IPS-11a (cell line): ENCODE measurements around the gene RAF1.

Experiments
- H3K4me3 ChIP-seq: one replicate; pipeline ENCODE4 v1.5.1; 2013; ENCODE audit warnings: low read depth, low read length, control low read depth

The RAF1 gene

DNA sequence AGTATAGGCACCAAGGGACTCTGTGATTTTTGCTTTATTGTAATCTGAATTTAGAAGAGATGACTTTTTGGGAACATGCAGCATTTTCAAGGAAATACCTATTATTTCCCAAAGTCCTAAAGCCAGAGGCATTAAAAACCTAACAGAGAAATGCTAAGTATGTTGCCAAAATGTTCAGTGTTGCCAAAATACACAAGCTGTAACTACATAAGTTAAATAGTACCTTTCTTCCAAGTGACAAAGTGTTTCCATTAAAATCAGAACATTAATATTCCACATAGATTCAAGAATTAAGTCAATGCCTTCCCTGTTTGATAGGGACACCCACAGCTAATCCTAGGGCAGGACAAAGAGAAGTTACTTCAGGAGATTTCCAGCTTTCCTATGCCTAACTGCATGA is 65.0 kb downstream of the RAF1 start:
- no peak overlapping the region for H3K4me3 ChIP-seq

DNA sequence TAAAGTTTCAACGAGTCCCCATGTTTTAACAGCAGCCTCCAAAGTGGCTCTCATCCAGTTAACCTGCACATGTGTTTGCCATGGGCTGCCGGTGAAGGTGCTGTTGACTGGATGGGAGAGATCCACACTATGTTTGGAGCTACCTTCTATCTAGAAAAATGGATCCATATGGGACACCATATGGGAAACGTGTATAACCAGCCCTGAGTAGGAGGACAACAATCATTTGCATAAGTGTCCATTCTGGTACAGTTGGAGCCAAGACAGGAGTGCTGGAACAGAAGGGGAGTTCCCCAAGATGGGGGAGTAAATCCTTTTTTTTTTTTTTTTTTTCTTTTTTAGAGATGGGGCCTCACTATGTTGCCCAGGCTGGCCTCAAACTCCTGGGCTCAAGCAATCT is 70.4 kb downstream of the RAF1 start:
- H3K4me3 ChIP-seq, result no peak overlapping the region

DNA sequence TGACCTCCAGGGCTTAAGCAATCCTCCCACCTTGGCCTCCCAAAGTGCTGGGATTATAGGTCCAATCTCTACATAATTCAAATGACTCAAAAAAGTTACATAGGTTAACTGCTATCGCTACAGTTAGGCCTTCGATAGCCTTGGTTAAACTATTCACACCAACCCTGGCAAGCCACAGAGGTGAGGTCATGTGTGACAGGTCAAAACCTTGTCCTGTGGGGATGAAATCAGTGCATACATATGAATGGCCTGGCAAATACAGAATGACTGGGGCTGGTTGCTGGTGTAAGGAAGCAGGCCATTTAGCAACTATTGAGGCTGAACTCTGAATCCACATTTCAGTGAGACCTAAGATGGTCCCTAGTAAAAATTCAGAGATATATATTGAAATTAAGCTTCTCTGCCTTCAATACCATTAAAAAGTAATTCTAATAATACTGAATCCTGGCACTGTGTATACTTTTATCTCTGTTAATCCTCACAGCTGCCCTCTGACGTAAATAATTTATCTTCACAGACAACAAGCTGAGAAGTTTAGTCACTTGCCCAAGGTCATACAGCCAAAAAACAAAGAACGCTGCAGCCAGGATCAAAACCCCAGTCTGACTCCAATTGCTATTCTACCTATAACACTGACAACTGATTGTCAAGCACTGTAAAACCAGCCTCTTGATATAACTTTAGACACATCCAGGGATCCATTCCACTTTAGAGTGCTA is 71.8 kb downstream of the RAF1 start:
- no peak overlapping the region for H3K4me3 ChIP-seq

DNA sequence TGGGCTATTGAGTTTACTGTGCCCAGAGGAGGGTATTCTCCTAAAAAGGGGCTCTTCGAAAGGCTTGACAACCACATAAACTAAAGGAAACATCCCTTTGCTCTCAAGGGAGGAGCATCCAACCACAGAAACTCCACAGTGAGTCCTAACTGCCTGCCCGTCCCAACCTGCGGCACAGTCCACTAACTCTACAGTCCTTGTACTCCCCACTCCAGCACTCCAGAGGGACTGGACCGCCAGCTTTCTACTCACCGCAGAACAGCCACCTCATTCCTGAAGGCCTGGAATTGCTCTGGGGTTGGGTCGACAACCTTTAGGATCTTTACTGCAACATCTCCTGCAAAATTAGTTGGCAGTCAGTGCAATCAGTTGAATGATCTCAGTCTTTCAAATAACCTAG is 72.5 kb downstream of the RAF1 start:
- no peak overlapping the region for H3K4me3 ChIP-seq

DNA sequence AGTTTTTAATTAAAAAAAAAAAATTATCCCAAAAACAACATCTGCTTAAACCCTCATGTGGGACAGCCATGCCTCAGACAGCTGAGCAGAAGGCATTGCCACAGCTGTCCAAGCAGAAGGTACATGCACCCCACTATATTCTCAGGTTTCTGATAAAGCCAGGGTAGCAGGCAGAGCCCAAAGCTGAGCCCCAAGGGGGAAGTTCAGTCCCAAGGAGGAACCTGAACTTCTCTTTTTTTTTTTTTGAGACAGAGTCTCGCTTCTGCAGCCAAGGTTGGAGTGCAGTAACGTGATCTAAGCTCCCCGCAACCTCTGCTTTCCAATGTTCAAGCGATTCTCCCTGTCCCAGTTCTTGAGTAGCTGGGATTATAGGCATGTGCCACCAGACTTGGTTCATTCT is 73.8 kb downstream of the RAF1 start:
- H3K4me3 ChIP-seq, result no peak overlapping the region

DNA sequence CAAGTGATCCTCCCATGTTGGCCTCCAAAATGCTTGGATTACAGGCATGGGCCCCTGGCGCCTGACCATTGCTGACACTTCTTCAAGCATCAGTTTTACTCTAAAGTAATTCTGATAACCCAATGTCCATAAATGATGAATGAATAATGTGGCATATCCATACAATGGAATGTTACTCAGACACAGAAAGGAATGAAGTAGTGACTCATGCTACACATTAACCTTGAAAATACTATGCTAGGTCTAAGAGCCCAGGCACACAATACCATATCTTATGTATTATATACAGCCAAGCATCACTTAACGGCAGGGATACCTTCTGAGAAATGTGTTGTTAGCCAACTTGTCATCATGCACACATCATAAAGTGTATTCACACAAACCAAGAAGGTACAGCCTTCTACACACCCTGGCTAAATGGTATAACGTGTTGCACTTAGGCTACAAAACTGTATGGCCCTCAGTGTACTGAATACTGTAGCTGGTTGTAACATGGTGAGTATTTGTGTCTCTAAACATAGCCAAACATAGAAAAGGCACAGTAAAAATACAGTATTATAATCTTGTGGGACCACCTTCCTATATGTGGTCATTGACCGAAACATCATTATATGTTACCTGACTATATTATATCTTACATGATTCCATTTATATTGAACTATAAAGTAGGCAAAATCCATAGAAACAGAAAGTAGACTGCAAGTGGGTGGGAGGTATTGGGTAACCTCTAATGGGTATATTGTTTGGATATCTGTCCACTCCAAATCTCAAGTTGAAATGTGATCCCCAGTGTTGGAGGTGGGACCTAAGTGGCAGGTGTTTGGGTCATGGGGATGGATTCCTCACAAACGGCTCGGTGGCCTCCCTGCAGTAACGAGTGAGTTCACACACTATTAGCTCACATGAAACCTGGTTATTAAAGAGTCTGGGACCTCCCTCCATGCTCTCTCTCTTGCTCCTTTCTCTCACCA is 75.6 kb downstream of the RAF1 start:
- no peak overlapping the region for H3K4me3 ChIP-seq

DNA sequence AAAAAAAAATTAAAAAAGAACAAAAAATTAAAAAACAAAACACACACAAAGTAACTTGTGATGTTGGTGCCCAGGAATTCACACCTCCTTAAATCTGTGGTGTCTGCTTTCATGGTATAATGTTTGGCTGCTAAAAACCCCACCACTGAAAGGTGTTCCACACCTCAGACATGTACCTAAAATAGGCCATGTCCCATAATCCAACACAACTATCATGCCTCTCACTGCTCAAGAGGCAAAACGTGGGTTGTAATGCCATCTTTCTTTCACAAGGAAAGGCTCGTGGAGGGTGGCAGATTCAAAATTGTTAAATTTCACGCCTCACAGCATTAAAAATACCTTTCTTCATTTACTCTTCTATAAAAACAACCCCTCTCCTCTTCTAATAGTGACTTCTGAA is 77.5 kb downstream of the RAF1 start:
- H3K4me3 ChIP-seq, result no peak overlapping the region

DNA sequence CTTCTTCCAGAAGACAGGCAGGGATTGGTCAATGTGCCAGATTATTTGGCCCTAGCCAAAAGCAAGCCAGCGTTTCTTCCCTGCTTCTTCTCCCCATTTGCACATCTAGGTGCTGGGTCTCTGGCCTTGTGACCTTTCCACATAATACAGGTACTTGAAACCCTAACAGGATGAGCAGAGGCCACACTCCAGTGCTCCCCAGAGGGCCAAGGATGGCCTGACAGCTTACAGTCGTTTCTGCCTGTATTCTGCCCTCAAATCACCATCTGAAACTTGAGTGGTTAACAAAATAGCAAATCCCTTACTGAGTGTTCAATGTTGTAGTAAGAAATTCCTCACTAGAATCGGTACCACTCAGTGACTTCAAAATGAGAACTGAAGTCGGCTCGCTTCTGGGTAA is 77.9 kb downstream of the RAF1 start:
- no peak overlapping the region for H3K4me3 ChIP-seq

DNA sequence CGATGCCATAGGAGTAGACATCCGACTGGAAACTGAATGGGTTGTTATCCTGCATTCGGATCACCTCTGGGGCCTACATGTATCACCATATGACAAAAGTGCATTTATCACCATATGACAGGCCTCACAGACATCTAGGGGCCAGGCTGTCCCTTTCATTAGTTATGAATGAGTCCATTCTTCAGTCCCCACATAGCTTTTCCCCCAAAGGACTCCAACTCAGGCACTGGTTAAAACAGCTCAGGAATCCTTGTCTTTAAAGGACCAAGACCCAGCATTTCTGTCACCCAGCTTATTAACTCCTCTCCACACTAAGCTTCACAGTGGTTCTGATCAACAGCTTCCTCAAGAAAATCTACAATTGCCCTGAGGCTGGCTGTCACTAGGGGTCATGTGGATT is 78.7 kb downstream of the RAF1 start:
- no peak overlapping the region for H3K4me3 ChIP-seq

DNA sequence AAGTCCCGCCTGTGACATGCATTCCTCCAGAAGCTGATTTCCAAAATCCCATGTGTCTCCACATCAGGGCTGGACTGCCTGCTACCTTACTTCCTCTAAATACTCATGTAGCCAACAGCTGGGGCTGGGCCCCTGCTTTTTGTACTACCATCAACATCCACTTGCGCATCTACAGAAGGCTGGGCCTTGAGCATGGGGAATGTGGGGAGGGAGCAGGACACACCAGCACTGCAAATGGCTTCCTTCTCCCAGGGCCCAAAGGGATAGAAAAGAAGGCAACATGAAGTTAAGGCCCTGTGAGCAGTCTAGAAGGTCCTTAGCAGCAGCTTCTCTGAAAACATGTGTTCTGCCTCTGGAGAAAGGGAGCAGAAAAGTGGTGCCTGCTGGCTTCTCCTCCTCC is 79.8 kb downstream of the RAF1 start:
- H3K4me3 ChIP-seq, result no peak overlapping the region

DNA sequence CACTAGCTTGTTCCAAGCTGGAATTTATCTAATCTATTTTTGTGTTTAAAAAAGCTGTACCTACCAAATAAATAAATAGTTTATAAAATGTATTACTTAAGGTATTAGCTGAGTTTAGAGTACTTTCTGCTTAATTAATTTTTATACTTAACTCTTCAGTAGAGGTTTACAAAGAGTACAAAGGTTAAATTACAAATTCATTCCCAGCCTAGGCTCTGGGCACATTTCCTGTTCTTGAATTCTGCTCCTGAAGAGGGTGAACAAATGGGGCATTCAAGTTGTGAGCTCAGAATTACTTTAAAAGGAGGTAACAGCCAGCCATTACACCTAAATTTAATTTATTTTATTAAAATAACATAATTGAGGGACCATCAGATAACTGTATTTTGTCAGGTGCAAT is 80.6 kb downstream of the RAF1 start:
- no peak overlapping the region for H3K4me3 ChIP-seq

DNA sequence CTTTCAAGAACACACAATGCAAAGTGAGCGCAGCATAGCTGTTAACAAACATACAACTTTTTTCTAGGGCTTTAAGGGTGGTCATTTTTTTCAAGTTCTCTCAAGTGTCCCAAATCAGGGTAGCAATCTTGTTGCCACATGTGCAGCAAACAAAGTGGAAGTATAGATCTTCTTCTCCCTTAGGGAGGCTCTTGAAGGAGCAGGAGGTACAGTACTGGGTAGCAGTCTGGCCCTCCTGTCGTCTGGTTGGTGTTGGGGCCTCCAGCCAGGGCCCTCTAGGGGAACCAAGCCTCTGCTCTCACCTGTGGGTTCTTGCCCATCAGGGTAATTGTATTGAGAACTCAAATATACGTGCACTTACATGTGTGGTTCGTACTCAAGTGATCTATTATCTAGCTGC is 81.2 kb downstream of the RAF1 start:
- no peak overlapping the region for H3K4me3 ChIP-seq

DNA sequence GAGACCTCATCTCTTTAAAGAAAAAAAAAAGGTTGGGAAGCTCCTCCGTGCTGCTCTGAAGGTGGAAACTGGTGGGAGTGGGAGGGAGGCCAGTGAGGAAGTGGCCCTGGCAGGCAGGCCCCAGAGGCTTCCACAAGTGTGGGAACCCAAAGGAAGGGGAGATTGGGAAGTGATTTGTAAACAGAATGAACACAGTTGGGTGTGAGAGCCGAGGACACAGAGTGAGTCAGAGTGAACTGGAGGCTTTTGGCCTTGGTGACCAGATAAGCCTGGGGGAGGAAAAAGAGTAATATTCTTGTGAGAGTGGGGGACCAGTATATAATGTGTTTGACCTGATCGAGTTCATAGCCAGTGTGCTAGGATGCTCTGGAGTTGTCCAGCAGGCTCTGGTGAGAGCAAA is 84.0 kb downstream of the RAF1 start:
- no peak overlapping the region for H3K4me3 ChIP-seq

DNA sequence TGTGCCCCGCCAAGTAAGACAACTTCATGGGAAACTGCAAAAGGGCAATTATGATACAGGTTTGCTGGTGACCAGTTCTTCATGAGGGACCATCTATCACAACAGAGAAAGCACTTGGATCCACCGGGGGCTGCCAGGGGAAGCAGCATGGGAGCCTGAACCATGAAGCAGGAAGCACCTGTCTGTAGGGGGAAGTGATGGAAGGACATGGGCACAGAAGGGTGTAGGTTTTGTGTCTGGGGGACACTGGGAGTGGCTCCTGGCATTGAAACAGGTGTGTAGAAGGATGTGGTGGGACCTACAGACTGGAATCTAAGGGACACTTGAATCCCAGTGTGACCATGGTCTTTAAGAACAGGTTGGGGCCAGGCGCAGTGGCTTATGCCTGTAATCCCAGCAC is 84.5 kb downstream of the RAF1 start:
- H3K4me3 ChIP-seq, result no peak overlapping the region

DNA sequence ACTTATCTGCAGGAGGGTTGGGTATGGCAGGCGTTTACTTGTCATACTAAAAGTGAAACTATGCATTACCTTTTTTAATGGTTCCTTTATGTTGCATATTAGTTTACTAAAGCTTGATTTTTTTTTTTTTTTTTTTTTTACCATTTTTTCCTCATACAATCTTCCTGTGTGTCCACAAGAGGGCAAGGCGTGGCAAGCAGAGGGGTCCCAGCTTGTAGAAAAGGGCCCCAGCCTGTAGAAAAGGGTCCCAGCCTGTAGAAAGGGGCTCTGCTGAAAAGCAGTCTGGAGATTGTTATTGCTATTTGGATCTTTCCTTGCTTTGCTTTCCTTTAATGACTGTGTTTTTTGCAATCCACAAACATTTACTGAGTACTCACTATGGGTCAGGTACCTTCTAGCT is 85.2 kb downstream of the RAF1 start:
- no peak overlapping the region for H3K4me3 ChIP-seq

DNA sequence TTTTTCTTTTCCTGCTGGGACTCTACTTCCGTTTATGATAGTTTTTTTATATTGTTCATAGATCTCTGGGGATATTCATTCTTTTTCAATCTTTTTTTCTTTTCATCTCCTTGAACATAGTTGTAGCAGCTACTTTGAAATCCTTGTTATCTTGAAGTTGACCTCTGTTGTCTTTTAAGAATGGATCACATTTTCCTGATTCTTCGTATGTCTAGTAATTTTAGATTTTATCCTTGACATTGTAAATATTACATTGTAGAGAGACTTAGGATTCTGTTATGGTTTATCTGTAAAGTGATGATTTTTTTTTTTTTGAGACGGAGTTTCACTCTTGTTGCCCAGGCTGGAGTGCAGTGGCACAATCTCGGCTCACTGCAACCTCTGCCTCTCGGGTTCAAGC is 86.5 kb downstream of the RAF1 start:
- no peak overlapping the region for H3K4me3 ChIP-seq

DNA sequence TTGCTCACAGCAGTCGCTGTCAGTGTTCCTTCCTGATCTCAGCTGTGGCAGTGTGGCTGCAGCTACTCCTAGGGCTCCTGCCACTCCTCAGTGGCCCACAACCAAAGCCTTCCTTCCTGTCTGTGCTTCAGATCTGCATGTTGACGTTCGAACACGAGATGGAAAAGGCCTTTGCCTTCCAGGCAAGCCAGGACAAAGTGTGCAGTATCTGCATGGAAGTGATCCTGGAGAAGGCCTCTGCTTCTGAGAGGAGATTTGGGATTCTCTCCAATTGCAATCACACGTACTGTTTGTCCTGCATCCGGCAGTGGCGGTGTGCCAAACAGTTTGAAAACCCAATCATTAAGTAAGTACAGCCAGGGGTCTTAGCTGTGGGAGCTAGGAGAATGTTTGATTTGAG is 89.3 kb downstream of the RAF1 start:
- H3K4me3 ChIP-seq, result no peak overlapping the region

DNA sequence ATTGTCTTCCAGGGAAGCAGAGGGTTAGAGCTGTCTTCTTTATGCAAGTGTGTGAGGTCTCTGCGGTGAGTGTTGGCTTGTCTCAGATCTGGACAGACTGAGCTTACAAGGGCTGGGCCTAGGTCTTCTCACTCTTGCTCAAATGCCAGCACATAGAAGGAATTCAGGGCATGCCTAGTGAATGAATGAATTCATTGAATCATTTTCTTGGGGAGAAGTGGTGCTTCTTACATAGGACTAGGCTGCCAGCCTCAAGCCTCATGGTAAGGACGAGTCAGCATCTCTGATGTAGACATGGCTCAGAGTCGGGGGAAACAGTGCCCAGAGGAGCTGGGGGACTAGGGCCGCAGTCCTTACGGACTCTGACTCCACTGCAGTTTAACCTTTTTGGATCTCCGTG is 89.8 kb downstream of the RAF1 start:
- no peak overlapping the region for H3K4me3 ChIP-seq

DNA sequence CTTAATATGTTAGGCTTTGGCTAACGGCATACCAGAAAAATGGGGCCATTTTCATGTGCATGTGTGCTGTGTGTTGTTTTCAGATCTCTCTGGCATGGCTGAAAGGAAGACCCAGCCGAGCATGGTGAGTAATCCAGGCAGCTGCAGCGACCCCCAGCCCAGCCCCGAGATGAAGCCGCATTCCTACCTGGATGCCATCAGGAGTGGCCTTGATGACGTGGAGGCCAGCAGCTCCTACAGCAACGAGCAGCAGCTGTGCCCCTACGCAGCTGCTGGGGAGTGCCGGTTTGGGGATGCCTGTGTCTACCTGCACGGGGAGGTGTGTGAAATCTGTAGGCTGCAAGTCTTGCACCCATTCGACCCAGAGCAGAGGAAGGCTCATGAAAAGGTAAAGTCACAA is 91.9 kb downstream of the RAF1 start:
- no peak overlapping the region for H3K4me3 ChIP-seq

DNA sequence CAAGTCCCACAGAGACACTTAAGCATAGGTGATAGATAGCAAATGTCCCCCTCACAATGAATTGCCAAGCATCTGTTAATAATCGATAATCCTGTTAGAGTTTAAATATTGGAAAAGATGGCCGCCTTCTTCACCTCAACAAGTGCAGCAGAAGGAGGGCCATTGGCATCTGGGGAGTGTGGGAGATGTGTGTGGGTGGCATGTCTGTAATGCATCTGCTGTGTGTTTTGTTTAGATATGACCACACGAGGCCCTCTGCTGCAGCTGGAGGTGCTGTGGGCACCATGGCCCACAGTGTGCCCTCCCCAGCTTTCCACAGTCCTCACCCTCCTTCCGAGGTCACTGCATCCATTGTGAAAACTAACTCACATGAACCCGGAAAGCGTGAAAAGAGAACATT is 94.1 kb downstream of the RAF1 start:
- no peak overlapping the region for H3K4me3 ChIP-seq

DNA sequence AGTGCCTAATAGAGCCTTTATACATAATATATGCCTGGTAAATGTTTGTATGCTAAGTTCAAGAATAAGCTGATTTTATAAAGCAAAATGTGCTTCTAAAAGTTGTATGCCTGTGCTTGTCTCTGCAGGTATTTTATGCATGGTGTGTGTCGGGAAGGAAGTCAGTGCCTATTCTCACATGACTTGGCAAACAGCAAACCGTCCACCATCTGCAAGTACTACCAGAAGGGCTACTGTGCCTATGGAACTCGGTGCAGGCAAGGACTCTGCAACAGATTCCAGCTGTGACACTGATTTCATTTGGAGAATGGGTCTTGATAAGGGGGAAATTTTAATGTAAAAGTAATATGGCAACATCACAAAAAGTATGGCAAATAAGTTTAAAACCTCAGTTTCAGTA is 95.2 kb downstream of the RAF1 start:
- H3K4me3 ChIP-seq, result no peak overlapping the region

DNA sequence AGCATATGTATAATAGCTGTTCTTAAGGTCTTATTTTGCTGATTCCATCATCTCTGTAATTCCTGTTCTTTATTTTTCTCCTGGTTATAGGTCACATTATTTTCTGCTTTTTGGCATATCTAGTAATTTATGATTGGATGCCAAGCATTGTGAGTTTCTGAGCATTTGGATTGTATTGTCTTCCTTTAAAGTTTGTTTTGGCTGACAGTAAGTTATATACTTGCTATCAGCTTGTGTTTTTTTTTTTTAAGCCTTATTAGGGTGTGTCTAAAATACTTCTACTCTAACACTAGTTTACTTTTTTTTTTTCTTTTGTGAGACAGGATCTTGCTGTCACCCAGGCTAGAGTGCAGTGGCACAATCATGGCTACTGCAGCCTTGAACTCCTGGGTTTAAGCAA is 96.9 kb downstream of the RAF1 start:
- no peak overlapping the region for H3K4me3 ChIP-seq
